H1 (cell line): ENCODE results near the gene ZBTB26. TPM values are rescaled to one million over a fixed set of nuclear protein-coding genes. Genes with fewer than 3 reads are reported as not detected.

ENCODE experiments used
- ASH2L ChIP-seq: fragments of 200-600, 300-600 bp; sonication (generic); IDR thresholded peaks from one replicate; pipeline ENCODE4 v1.7.1; 2017; ENCODE audit warnings: low read length
- BACH1 ChIP-seq: IDR thresholded peaks from 2 replicates; pipeline ENCODE4 v1.6.1; 2012; ENCODE audit warnings: low read length, improper control_type of control experiment
- BRCA1 ChIP-seq: IDR thresholded peaks from 2 replicates; pipeline ENCODE4 v1.6.1; 2012; ENCODE audit warnings: low read depth, low read length, improper control_type of control experiment
- CREB1 ChIP-seq: IDR thresholded peaks from 2 replicates; pipeline ENCODE4 v1.6.1; 2012; ENCODE audit warnings: inconsistent platforms
- KDM4A ChIP-seq: IDR thresholded peaks from one replicate; pipeline ENCODE4 v1.7.1; 2012; ENCODE audit warnings: low read depth, mild to moderate bottlenecking, moderate library complexity, low read length, inconsistent platforms; ENCODE audit not compliant: severe bottlenecking
- NRF1 ChIP-seq: IDR thresholded peaks from 2 replicates; pipeline ENCODE4 v1.6.1; 2011; ENCODE audit warnings: mild to moderate bottlenecking, low read depth, low read length, improper control_type of control experiment
- POLR2AphosphoS5 ChIP-seq: IDR thresholded peaks from 2 replicates; pipeline ENCODE4 v1.6.1; 2011; ENCODE audit warnings: low read depth, low read length
- RAD21 ChIP-seq, 2 experiments: IDR thresholded peaks in 1 of 2; conservative IDR thresholded peaks in 1 of 2; 2 replicates each; pipeline ENCODE4 v1.6.1; 2011; ENCODE audit warnings: low read depth in 2 of 2, low read length in 2 of 2, improper control_type of control experiment in 1 of 2, inconsistent platforms in 1 of 2, mild to moderate bottlenecking in 1 of 2, moderate library complexity in 1 of 2
- SP1 ChIP-seq: IDR thresholded peaks from 2 replicates; pipeline ENCODE4 v1.6.1; 2011; ENCODE audit warnings: low read depth, low read length
- SP2 ChIP-seq: IDR thresholded peaks from 2 replicates; pipeline ENCODE4 v1.6.1; 2012; ENCODE audit warnings: mild to moderate bottlenecking, low read length, inconsistent platforms
- SP4 ChIP-seq: IDR thresholded peaks from 2 replicates; pipeline ENCODE4 v1.6.1; 2012; ENCODE audit warnings: low read length, inconsistent platforms
- TBP ChIP-seq: IDR thresholded peaks from 2 replicates; pipeline ENCODE4 v1.6.1; 2011; ENCODE audit warnings: low read depth, low read length, improper control_type of control experiment
- polyA plus RNA-seq, 7 experiments: library from polyadenylated mRNA; depleted of rRNA in 3 of 7; stranded (reverse) in 5 of 7; unstranded in 2 of 7; fragments of >200 nt in 5 of 7; fragments of 200-250 nt in 2 of 7; gene quantifications; 1 replicate in 5 of 7; 2 replicates in 1 of 7; 4 replicates in 1 of 7; pipeline versions ENCODE4 v1.2.1 to v1.2.3, GENCODE V29; 2011 to 2013; ENCODE audit warnings: missing spikeins in 2 of 7, mixed read lengths in 2 of 7
- total RNA-seq: library from RNA; stranded (reverse); fragmentation: NEBNext Ultra II Directional; extraction: Animal tissue kit (Norgen Biotek cat#: 25700); gene quantifications from 2 replicates; pipeline ENCODE4 v1.2.1, GENCODE V29; 2021

The ZBTB26 gene
- total and polyA plus RNA-seq, 2 of the 8 experiments (the other 6 are each of a cell fraction or from before 2014, with no cell fraction given), result 5.7 to 7.4 TPM

DNA sequence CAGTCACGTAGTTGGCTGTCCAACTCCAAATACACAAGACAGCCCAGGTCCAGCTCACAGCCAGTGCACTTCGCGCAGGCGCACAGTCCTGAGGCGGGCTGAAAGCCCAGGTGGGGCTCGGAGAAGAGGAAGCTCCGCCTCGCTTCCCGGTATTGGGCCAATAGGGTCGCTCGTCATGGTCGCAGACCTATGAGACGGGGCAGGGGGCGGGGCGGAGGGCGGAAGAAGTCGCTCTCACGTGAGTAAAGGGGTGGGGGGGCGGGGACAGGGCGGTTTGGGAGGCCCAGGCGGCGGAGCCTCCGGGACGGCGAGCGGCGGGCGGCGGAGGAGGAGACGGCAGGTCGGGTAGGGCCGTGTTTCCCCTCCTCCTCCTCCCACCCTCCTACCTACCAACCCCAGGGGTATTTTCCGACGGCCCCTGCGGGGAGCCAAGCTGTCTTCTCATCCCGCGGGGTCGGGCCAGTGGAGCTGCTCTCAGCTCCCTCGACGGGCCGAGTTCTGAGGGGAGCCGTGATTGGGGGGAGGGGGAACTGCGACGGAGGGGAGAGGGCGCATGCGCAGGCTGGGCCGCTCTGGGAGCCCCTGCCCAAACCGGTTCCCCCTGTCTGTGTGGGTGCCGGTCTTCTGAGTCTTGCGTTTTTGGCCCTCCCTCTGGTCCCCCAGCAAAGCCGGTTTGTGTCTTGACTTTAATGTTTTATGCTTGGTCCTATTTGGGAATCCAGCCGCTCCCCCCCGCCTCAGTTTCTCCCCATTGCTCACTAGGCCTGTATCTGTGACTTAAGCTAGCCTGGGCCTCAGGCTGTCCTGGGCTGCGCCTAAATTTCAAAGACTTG lies 9.7 kb upstream of the ZBTB26 start, which contains the start of gene RABGAP1 (continued):
- TF ChIP-seq SP4 (peak; percentile 24; the same call in 1 of the 2 replicates), BACH1 (peak; percentile 39; the same call in 1 of the 2 replicates), KDM4A (peak; percentile 77), RAD21 (IDR thresholded peaks at IDR 0.05 in 1 of 2, conservative IDR thresholded peaks at IDR 0.05 in 1 of 2; ENCODE audit: low read depth in 2 of 2, low read length in 2 of 2) (no peak), SP1 (peak; percentile 77), BRCA1 (no peak), TBP (peak; percentile 64), SP2 (no peak), NRF1 (peak; percentile 77), POLR2AphosphoS5 (peak; percentile 90), ASH2L (peak; percentile 91), CREB1 (peak; percentile 91)
